Spleen (tissue), 7 donors: ENCODE results near the gene MUSK.

Experiments used
- POLR2AphosphoS5 ChIP-seq, 3 donors: sonication (generic); formaldehyde crosslinking; IDR thresholded peaks; one replicate each; pipeline ENCODE4 v1.5.1; 2017; ENCODE audit warnings: antibody characterized with exemption in 3 of 3
- TF ChIP-seq, protein P1 (sequence below), 11 experiments: fragments of 200-600 bp in 7 of 11; fragments of 450-650 bp in 4 of 11; sonication (generic) in 4 of 11; IDR thresholded peaks in 8 of 11; conservative IDR thresholded peaks in 3 of 11; 1 replicate in 7 of 11; 2 replicates in 4 of 11; pipeline versions ENCODE4 v1.4.0 to v1.8.0; 2016 to 2021; ENCODE audit warnings: antibody characterized with exemption in 11 of 11, inconsistent platforms in 4 of 11, mild to moderate bottlenecking in 1 of 11
- donor health status: DM: no; HTN: no; CAD: no; lungs with moderate emphysema.
- donor health status: DM: no; HTN: no; CAD: no.
- donor health status: DM: no; HTN: no; CAD: no.

- TF ChIP-seq, protein P1, sequence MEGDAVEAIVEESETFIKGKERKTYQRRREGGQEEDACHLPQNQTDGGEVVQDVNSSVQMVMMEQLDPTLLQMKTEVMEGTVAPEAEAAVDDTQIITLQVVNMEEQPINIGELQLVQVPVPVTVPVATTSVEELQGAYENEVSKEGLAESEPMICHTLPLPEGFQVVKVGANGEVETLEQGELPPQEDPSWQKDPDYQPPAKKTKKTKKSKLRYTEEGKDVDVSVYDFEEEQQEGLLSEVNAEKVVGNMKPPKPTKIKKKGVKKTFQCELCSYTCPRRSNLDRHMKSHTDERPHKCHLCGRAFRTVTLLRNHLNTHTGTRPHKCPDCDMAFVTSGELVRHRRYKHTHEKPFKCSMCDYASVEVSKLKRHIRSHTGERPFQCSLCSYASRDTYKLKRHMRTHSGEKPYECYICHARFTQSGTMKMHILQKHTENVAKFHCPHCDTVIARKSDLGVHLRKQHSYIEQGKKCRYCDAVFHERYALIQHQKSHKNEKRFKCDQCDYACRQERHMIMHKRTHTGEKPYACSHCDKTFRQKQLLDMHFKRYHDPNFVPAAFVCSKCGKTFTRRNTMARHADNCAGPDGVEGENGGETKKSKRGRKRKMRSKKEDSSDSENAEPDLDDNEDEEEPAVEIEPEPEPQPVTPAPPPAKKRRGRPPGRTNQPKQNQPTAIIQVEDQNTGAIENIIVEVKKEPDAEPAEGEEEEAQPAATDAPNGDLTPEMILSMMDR (IDR thresholded peaks at IDR 0.05 in 8 of 11, conservative IDR thresholded peaks at IDR 0.05 in 3 of 11) = no peak
- no peak for TF ChIP-seq POLR2AphosphoS5 (IDR thresholded peaks at IDR 0.05)
Observed at GRCh38 chr9:110738982-110739381, 70.4 kb downstream of the MUSK start.
